ENCODE data around the gene FGF18.

GRCh38 chr5:171412186-171412585 is 7.3 kb upstream of the FGF18 start:
- TF ChIP-seq, protein P1, sequence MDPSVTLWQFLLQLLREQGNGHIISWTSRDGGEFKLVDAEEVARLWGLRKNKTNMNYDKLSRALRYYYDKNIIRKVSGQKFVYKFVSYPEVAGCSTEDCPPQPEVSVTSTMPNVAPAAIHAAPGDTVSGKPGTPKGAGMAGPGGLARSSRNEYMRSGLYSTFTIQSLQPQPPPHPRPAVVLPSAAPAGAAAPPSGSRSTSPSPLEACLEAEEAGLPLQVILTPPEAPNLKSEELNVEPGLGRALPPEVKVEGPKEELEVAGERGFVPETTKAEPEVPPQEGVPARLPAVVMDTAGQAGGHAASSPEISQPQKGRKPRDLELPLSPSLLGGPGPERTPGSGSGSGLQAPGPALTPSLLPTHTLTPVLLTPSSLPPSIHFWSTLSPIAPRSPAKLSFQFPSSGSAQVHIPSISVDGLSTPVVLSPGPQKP (IDR thresholded peaks at IDR 0.05; ENCODE audit: borderline replicate concordance, low read depth, low read length) = no peak
- TF ChIP-seq CTCF (conservative IDR thresholded peaks at IDR 0.05; ENCODE audit: low read depth, low read length) = no peak
- no peak for TF ChIP-seq POLR2A (IDR thresholded peaks at IDR 0.05; ENCODE audit: low read depth, low read length)
- TF ChIP-seq RFX5 (IDR thresholded peaks at IDR 0.05; ENCODE audit: low read depth, low read length) = no peak
- no peak for TF ChIP-seq NFE2L2 (IDR thresholded peaks at IDR 0.05; ENCODE audit: low read depth, low read length)
- TF ChIP-seq CHD1 (IDR thresholded peaks at IDR 0.05; ENCODE audit: low read depth, low read length) = no peak
- TF ChIP-seq RAD21 (IDR thresholded peaks at IDR 0.05; ENCODE audit: low read length) = no peak
- no peak for TF ChIP-seq MXI1 (IDR thresholded peaks at IDR 0.05; ENCODE audit: borderline replicate concordance, low read depth, low read length)
